Heart right ventricle (tissue), 16 donors: ENCODE measurements around the gene NFAM1. TPM values are rescaled to one million over a fixed set of nuclear protein-coding genes. Genes with fewer than 3 reads are reported as not detected.

Experiments used
- ATAC-seq, 8 donors: fragments of 200-7000 bp; cut with Tn5 transposase; one replicate each; pipeline ENCODE4 v1.9.1; 2020; ENCODE audit warnings: mild to moderate bottlenecking in 8 of 8, moderate library complexity in 8 of 8, moderate number of reproducible peaks in 1 of 8
- DNase-seq, 2 donors: peaks; one replicate each; pipeline ENCODE4 v3.0.0-alpha.2; 2020
- H3K27ac ChIP-seq, 10 donors: fragments of 200-600 bp; sonication (generic) in 2 of 10; one replicate each; pipeline versions ENCODE4 v1.5.0 to v1.8.0; 2020 to 2022; ENCODE audit warnings: mild to moderate bottlenecking in 3 of 10
- H3K27me3 ChIP-seq, 7 donors: fragments of 200-600 bp; one replicate each; pipeline ENCODE4 v1.8.0; 2021 to 2022; ENCODE audit warnings: mild to moderate bottlenecking in 2 of 7
- H3K36me3 ChIP-seq, 9 donors: fragments of 200-600 bp; sonication (generic) in 1 of 9; one replicate each; pipeline versions ENCODE4 v1.5.0 to v1.8.0; 2020 to 2022; ENCODE audit warnings: mild to moderate bottlenecking in 2 of 9
- H3K4me1 ChIP-seq, 9 donors: fragments of 200-600 bp; sonication (generic) in 1 of 9; one replicate each; pipeline versions ENCODE4 v1.5.0 to v1.8.0; 2020 to 2022; ENCODE audit warnings: mild to moderate bottlenecking in 4 of 9
- H3K4me3 ChIP-seq, 10 donors: fragments of 200-600 bp; sonication (generic) in 2 of 10; one replicate each; pipeline versions ENCODE4 v1.5.0 to v1.8.0; 2020 to 2022; ENCODE audit warnings: mild to moderate bottlenecking in 7 of 10, moderate library complexity in 2 of 10
- H3K9me3 ChIP-seq, 11 donors: fragments of 200-600 bp in 10 of 11; sonication (generic) in 2 of 11; one replicate each; pipeline versions ENCODE4 v1.5.0 to v1.8.0; 2013 to 2022; ENCODE audit warnings: mild to moderate bottlenecking in 2 of 11, control low read depth in 1 of 11, moderate library complexity in 1 of 11
- WGBS, 2 donors: extraction: QIAGEN DNeasy Blood & Tissue Kit; methylation state at CpG; one replicate each; pipeline ENCODE4 v1.1.7; 2013; ENCODE audit warnings: inconsistent platforms in 1 of 2; 5-methylcytosine and 5-hydroxymethylcytosine counted together
- intact Hi-C, 10 donors: fragments of 100-400 bp; cut with DNase I; formaldehyde crosslinking; loops; one replicate each; pipeline versions ENCODE4 v1.11.1 to v1.14.2; 2022
- polyA plus RNA-seq, 2 donors: library from polyadenylated mRNA; stranded (reverse); fragments of 200-250 nt; gene quantifications; one replicate each; pipeline ENCODE4 v1.2.3, GENCODE V29; 2013
- total RNA-seq, 10 donors: library from RNA; stranded (reverse); fragmentation: NEBNext Ultra II Directional in 3 of 10; extraction: Animal tissue kit (Norgen Biotek cat#: 25700) in 3 of 10; gene quantifications; one replicate each; pipeline versions ENCODE4 v1.2.1 to v1.2.4, GENCODE V29; 2021 to 2023
- TF ChIP-seq, protein P1 (sequence below), 9 donors: fragments of 200-600 bp; sonication (generic) in 2 of 9; IDR thresholded peaks; one replicate each; pipeline versions ENCODE4 v1.5.0 to v1.8.0; 2021 to 2022; ENCODE audit warnings: antibody characterized with exemption in 9 of 9, mild to moderate bottlenecking in 5 of 9, moderate library complexity in 1 of 9
- donor health status: Arrhythmogenic right ventricular cardiomyopathy.
- donor health status: ischemic (EF 13 %, LVEDD 7.1; RV severe dilation, severe dysfunction).
- donor health status: healthy with polysubstance abuse.
- donor health status: DM: no; HTN: yes; CAD: no.
- donor health status: DM: no; HTN: no; CAD: no.
- donor health status: ischemic (EF 25% LVEDD 6.9; RV normal size, moderate dysfunction).
- donor health status: ischemic (EF 25% LVEDD 5.7; RV mildly dilated, moderate dysfunction).
- donor health status: healthy.
- donor health status: DM: yes; HTN: yes; CAD: no.
- donor health status: Ischemic cardiomyopathy.
- donor health status: ischemic (EF 35%, LVEDD 5.7; RV mildly dilated, moderate dysfunction).
- donor health status: nonischemic (EF 11% LVEDD 7.7; RV severe dilation, severe dysfunction).
- donor health status: DM: yes; HTN: yes; CAD: no.
- donor health status: PGD.
- donor health status: ischemic (EF 29% LVEDD 5.4; RV normal size, mild dysfunction).
- donor health status: nonischemic (EF 23%, LVEDD 6.1; RV moderate dilation, normal function).

Gene NFAM1
- total and polyA plus RNA-seq, 12 donors: 0.38 to 6.4 (median 1.4) TPM

DNA sequence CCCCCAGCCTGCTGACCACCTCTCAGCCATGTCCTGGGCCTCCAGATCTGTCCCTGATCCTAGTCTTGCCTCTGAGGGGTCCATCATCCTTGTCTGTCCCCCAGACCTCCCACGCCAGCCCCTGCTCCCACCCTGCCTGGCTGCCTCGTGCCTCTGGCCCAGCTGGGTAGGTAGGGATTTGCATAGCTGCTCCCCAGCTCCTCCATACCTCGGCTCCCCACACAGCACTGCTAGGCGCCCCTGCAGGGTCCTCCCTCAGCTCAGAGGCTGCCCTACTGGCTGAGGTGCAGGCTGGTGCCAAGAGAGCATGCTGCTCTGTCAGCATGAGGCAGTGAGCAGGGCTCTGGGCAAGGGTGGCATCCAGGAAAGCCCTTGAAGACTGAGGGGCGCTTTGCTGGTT lies 47.7 kb downstream of the NFAM1 start:
- 83 to 84% methylated on average over 5 of the region's 5 CpGs for WGBS, 2 donors
- no peak overlapping the region for H3K4me3 ChIP-seq
- no peaks in the 10 kb centered on the region for H3K9me3 ChIP-seq
- TF ChIP-seq, protein P1, sequence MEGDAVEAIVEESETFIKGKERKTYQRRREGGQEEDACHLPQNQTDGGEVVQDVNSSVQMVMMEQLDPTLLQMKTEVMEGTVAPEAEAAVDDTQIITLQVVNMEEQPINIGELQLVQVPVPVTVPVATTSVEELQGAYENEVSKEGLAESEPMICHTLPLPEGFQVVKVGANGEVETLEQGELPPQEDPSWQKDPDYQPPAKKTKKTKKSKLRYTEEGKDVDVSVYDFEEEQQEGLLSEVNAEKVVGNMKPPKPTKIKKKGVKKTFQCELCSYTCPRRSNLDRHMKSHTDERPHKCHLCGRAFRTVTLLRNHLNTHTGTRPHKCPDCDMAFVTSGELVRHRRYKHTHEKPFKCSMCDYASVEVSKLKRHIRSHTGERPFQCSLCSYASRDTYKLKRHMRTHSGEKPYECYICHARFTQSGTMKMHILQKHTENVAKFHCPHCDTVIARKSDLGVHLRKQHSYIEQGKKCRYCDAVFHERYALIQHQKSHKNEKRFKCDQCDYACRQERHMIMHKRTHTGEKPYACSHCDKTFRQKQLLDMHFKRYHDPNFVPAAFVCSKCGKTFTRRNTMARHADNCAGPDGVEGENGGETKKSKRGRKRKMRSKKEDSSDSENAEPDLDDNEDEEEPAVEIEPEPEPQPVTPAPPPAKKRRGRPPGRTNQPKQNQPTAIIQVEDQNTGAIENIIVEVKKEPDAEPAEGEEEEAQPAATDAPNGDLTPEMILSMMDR (IDR thresholded peaks at IDR 0.05): no peak
- H3K36me3 ChIP-seq: peaks cover 0 to 15% (median 0%) of the 10 kb centered on the region in 9 donors
- no peak for ATAC-seq
- no peak for DNase-seq
- H3K4me1 ChIP-seq: no peaks in the 10 kb centered on the region
- H3K27ac ChIP-seq: no peak overlapping the region
- intact Hi-C loops: loop anchor here in 2 of 10 donors (10.0 kb wide), 2 partner anchors 60 to 70 kb away; no protein-coding TSS in a partner anchor
- H3K27me3 ChIP-seq: peaks cover 0 to 10% (median 0%) of the 10 kb centered on the region in 7 donors

DNA sequence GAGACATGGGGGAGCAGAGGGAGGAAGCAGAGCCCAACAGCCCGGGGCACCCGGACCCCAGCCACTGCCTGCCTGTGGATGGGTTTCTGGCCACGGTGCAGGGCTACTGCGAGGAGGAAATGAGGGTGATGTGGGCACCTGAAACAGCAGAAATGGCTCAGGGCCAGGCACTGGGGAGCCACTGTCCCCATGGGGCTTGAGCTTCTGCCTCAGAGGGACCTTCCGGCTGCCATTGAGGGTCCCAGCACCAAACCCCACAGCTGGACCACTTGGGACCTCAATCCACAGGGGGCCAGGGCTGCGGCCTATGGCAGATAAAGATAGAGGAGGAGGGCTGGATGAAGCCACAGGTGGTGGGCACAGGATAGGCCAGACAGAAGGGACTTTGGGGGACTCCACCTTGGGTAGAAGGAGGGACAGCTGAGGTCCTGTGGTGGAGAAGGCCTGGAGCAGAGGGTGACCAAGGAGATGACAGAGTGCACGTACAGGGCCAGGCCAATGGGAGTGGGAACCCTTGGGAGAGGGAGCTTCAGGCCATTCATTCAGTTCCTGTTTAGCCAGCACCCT lies 48.3 kb downstream of the NFAM1 start:
- WGBS, 2 donors: 90 to 93% methylated on average over 7 of the region's 7 CpGs
- ATAC-seq (no peak), DNase-seq (no peak)
- Histone ChIP-seq H3K27me3 (peaks cover 0 to 10% (median 0%) of the 10 kb centered on the region in 7 donors), H3K27ac (no peak overlapping the region), H3K4me3 (no peak overlapping the region), H3K9me3 (no peaks in the 10 kb centered on the region), H3K36me3 (peaks cover 0 to 15% (median 0%) of the 10 kb centered on the region in 9 donors), H3K4me1 (no peaks in the 10 kb centered on the region)
- TF ChIP-seq, protein P1 (IDR thresholded peaks at IDR 0.05): no peak
- intact Hi-C loops: loop anchor here in 2 of 10 donors (10.0 kb wide), 2 partner anchors 59 to 69 kb away; no protein-coding TSS in a partner anchor

DNA sequence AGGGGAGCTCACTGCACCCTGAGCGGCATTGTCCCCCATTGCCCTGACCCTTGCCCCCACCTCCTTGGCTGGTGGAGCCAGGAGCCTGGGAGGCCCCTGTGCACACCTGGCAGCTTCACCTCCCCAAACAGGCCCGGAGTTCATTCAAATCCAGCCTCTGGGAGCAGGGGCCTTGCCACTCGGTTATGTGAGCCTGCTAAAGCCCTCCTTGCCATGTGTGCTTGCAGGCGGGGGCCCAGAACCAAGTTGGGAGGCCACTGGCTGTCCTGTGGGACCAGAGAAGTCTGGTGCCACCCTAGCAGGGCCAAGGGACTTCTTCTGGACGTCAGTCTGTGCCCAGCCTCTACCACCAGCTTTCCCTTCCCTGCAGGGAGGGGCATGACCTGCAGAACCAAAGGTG lies 48.9 kb downstream of the NFAM1 start:
- H3K36me3 ChIP-seq: peaks cover 0 to 15% (median 0%) of the 10 kb centered on the region in 9 donors
- peaks cover 0 to 10% (median 0%) of the 10 kb centered on the region in 7 donors for H3K27me3 ChIP-seq
- intact Hi-C loops: loop anchor here in 2 of 10 donors (10.0 kb wide), 2 partner anchors 58 to 68 kb away; no protein-coding TSS in a partner anchor
- ATAC-seq: no peak
- DNase-seq: no peak
- no peaks in the 10 kb centered on the region for H3K4me1 ChIP-seq
- no peak overlapping the region for H3K4me3 ChIP-seq
- H3K27ac ChIP-seq: no peak overlapping the region
- 82 to 94% methylated on average over 5 of the region's 5 CpGs for WGBS, 2 donors
- H3K9me3 ChIP-seq: no peaks in the 10 kb centered on the region
- TF ChIP-seq, protein P1 (IDR thresholded peaks at IDR 0.05): no peak

DNA sequence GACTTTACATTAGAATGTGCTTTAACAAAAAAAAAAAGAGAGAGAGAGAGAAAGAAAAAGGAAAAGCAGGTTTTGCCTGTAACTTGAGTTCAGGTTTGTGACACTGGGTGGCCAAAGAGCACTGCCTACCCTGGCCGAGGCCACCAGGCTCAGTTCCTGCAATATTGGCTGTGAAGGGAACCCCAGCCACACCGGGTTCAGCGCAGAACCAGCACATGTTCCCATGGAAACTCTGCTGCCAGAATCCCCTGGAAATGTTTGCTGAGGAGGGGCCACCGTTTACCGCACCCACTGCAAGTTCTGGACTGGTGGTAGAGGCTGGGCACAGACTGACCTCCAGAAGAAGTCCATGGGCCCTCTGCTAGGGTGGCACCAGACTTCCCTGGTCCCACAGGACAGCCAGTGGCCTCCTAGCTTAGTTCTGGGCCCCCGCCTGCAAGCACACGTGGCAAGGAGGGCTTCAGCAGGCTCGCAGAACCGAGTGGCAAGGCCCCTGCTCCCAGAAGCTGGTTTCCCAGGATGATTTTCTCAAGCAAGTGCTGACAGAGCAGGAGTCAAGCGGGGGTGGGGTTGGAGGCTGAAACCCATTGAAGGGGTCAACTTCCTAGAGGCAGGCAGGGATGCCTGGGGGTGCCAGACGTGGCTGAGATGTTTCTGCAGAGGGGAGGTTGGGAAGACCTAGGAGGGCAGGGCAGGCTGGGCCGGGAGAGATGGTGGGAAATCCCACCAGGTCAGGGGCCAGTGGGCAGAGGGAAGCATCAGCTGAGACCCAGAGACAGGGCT lies 51.2 kb downstream of the NFAM1 start:
- H3K9me3 ChIP-seq: no peaks in the 10 kb centered on the region
- H3K4me1 ChIP-seq: peaks cover 0 to 15% (median 0%) of the 10 kb centered on the region in 9 donors
- no peak for ATAC-seq
- DNase-seq: no peak
- WGBS, 2 donors: 78 to 79% methylated on average over 12 of the region's 12 CpGs
- TF ChIP-seq, protein P1 (IDR thresholded peaks at IDR 0.05): no peak
- H3K27me3 ChIP-seq: peaks cover 0 to 10% (median 0%) of the 10 kb centered on the region in 7 donors
- no peak overlapping the region for H3K27ac ChIP-seq
- H3K4me3 ChIP-seq: no peak overlapping the region
- H3K36me3 ChIP-seq: peaks cover 0 to 15% (median 0%) of the 10 kb centered on the region in 9 donors
- intact Hi-C loops: loop anchor here in 2 of 10 donors (10.0 kb wide), 2 partner anchors 56 to 66 kb away; no protein-coding TSS in a partner anchor
